ENCODE data around the gene MCUB.

The MCUB gene

GRCh38 chr4:109735566-109736365, 175.7 kb downstream of the MCUB start:
- no peaks in the 10 kb centered on the region for H3K27me3 ChIP-seq (ENCODE audit: insufficient read depth, low read length)
- H3K9ac ChIP-seq (ENCODE audit: low read depth, low read length): no peak overlapping the region
- no peak overlapping the region for H3K4me3 ChIP-seq (ENCODE audit: low read length)
- no peaks in the 10 kb centered on the region for H3K36me3 ChIP-seq (ENCODE audit: insufficient read depth, low read depth, low read length)
- no peaks in the 10 kb centered on the region for H3K4me1 ChIP-seq (ENCODE audit: insufficient read depth, low read length)
- H3K9me3 ChIP-seq (ENCODE audit: insufficient read depth, low read depth, low read length): no peaks in the 10 kb centered on the region
- H3K27ac ChIP-seq (ENCODE audit: low read length): no peak overlapping the region
